GM12878 (cell line): ENCODE measurements around the gene DNAI7. TPM values are rescaled to one million over a fixed set of nuclear protein-coding genes. Genes with fewer than 3 reads are reported as not detected.

Experiments used
- ATF3 ChIP-seq: IDR thresholded peaks from 2 replicates; pipeline ENCODE4 v1.6.1; 2011; ENCODE audit warnings: low read depth, mild to moderate bottlenecking, low read length, moderate library complexity, borderline replicate concordance; ENCODE audit errors: extremely low read depth
- BRCA1 ChIP-seq: IDR thresholded peaks from 2 replicates; pipeline ENCODE4 v1.6.1; 2011; ENCODE audit warnings: low read depth, low read length, improper control_type of control experiment
- CBX5 ChIP-seq: sonication (generic); IDR thresholded peaks from 2 replicates; pipeline ENCODE4 v1.6.1; 2016; ENCODE audit warnings: low read depth, moderate library complexity, mild to moderate bottlenecking, inconsistent platforms
- CHD2 ChIP-seq: IDR thresholded peaks from 2 replicates; pipeline ENCODE4 v1.6.1; 2011; ENCODE audit warnings: low read depth, low read length, improper control_type of control experiment, borderline replicate concordance
- DPF2 ChIP-seq: fragments of 450-650 bp; IDR thresholded peaks from 2 replicates; pipeline ENCODE4 v1.6.1; 2017; ENCODE audit warnings: mild to moderate bottlenecking
- EED ChIP-seq: sonication (generic); IDR thresholded peaks from 2 replicates; pipeline ENCODE4 v1.6.1; 2016; ENCODE audit warnings: antibody characterized with exemption, low read depth
- ESRRA ChIP-seq: IDR thresholded peaks from 2 replicates; pipeline ENCODE4 v1.6.1; 2012; ENCODE audit warnings: mild to moderate bottlenecking, low read length, improper control_type of control experiment
- ETV6 ChIP-seq, 2 experiments: fragments of 450-650 bp in 1 of 2; IDR thresholded peaks in 1 of 2; conservative IDR thresholded peaks in 1 of 2; 2 replicates each; pipeline ENCODE4 v1.6.1; 2014; ENCODE audit warnings: antibody characterized with exemption in 1 of 2, borderline replicate concordance in 1 of 2, low read depth in 1 of 2, mild to moderate bottlenecking in 1 of 2, moderate library complexity in 1 of 2
- FOS ChIP-seq: IDR thresholded peaks from 3 replicates; pipeline ENCODE4 v1.6.1; 2011; ENCODE audit warnings: borderline replicate concordance; ENCODE audit not compliant: insufficient read length; ENCODE audit errors: extremely low read depth
- FOXK2 ChIP-seq: fragments of 450-650 bp; IDR thresholded peaks from 2 replicates; pipeline ENCODE4 v1.6.1; 2017; ENCODE audit warnings: mild to moderate bottlenecking, moderate library complexity
- FOXM1 ChIP-seq: IDR thresholded peaks from 2 replicates; pipeline ENCODE4 v1.6.1; 2012; ENCODE audit warnings: low read depth, mild to moderate bottlenecking, inconsistent platforms, low read length, moderate library complexity
- GATAD2B ChIP-seq: fragments of 450-650 bp; conservative IDR thresholded peaks from 2 replicates; pipeline ENCODE4 v1.6.1; 2017; ENCODE audit warnings: low read depth, mild to moderate bottlenecking, moderate library complexity
- HDAC2 ChIP-seq: fragments of 200-600 bp; sonication (generic); IDR thresholded peaks from 2 replicates; pipeline ENCODE4 v1.6.1; 2017
- HDGF ChIP-seq: fragments of 450-650 bp; IDR thresholded peaks from 2 replicates; pipeline ENCODE4 v1.6.1; 2016; ENCODE audit warnings: antibody characterized with exemption
- IRF3 ChIP-seq: fragments of 450-650 bp; IDR thresholded peaks from 2 replicates; pipeline ENCODE4 v1.6.1; 2014; ENCODE audit warnings: mild to moderate bottlenecking
- IRF4 ChIP-seq: IDR thresholded peaks from 2 replicates; pipeline ENCODE4 v1.6.1; 2011; ENCODE audit warnings: low read depth, low read length
- KAT2A ChIP-seq: conservative IDR thresholded peaks from 2 replicates; pipeline ENCODE4 v1.6.1; 2011; ENCODE audit warnings: low read depth, low read length; ENCODE audit not compliant: control insufficient read depth
- KDM1A ChIP-seq: fragments of 200-600 bp; sonication (generic); IDR thresholded peaks from 2 replicates; pipeline ENCODE4 v1.6.1; 2016; ENCODE audit warnings: borderline replicate concordance
- KLF5 ChIP-seq: fragments of 450-650 bp; IDR thresholded peaks from 2 replicates; pipeline ENCODE4 v1.6.1; 2014; ENCODE audit warnings: mild to moderate bottlenecking; ENCODE audit not compliant: partially characterized antibody
- MEF2A ChIP-seq: IDR thresholded peaks from 2 replicates; pipeline ENCODE4 v1.6.1; 2011; ENCODE audit warnings: low read depth, mild to moderate bottlenecking, low read length, moderate library complexity; ENCODE audit not compliant: insufficient read depth
- MTA2 ChIP-seq: fragments of 450-650 bp; IDR thresholded peaks from 2 replicates; pipeline ENCODE4 v1.6.1; 2016; ENCODE audit warnings: low read depth, mild to moderate bottlenecking, moderate library complexity
- MYC ChIP-seq: IDR thresholded peaks from 2 replicates; pipeline ENCODE4 v1.6.1; 2011; ENCODE audit warnings: mild to moderate bottlenecking, low read length, moderate library complexity, inconsistent platforms; ENCODE audit not compliant: insufficient read depth, insufficient replicate concordance, insufficient read length, severe bottlenecking
- PAX5 ChIP-seq: IDR thresholded peaks from 2 replicates; pipeline ENCODE4 v1.6.1; 2011; ENCODE audit warnings: low read depth, low read length, borderline replicate concordance
- POLR2AphosphoS2 ChIP-seq: IDR thresholded peaks from 2 replicates; pipeline ENCODE4 v1.6.1; 2011; ENCODE audit warnings: low read depth, mild to moderate bottlenecking, low read length, improper control_type of control experiment, moderate library complexity
- RAD51 ChIP-seq: fragments of 450-650 bp; IDR thresholded peaks from 2 replicates; pipeline ENCODE4 v1.6.1; 2016; ENCODE audit warnings: moderate library complexity, mild to moderate bottlenecking, inconsistent platforms
- RBBP5 ChIP-seq: fragments of 200-600 bp; sonication (generic); conservative IDR thresholded peaks from 2 replicates; pipeline ENCODE4 v1.6.1; 2016
- RUNX3 ChIP-seq: IDR thresholded peaks from 2 replicates; pipeline ENCODE4 v1.6.1; 2012; ENCODE audit warnings: low read length, inconsistent platforms
- SMAD5 ChIP-seq: IDR thresholded peaks from 2 replicates; pipeline ENCODE4 v1.6.1; 2016; ENCODE audit warnings: antibody characterized with exemption, low read depth
- SUPT20H ChIP-seq: IDR thresholded peaks from 2 replicates; pipeline ENCODE4 v1.6.1; 2011; ENCODE audit warnings: low read depth, mild to moderate bottlenecking, low read length, moderate library complexity, borderline replicate concordance; ENCODE audit not compliant: control insufficient read depth
- TARDBP ChIP-seq: IDR thresholded peaks from 2 replicates; pipeline ENCODE4 v1.6.1; 2016; ENCODE audit warnings: borderline replicate concordance
- TBL1XR1 ChIP-seq: IDR thresholded peaks from 2 replicates; pipeline ENCODE4 v1.6.1; 2012; ENCODE audit warnings: low read depth, low read length, improper control_type of control experiment
- YY1 ChIP-seq: IDR thresholded peaks from 2 replicates; pipeline ENCODE4 v1.6.1; 2011; ENCODE audit warnings: low read depth, mild to moderate bottlenecking, low read length
- ZBED1 ChIP-seq: IDR thresholded peaks from 2 replicates; pipeline ENCODE4 v1.6.1; 2016; ENCODE audit warnings: borderline replicate concordance
- polyA plus RNA-seq, 11 experiments: library from polyadenylated mRNA; depleted of rRNA in 4 of 11; unstranded in 6 of 11; stranded (reverse) in 5 of 11; fragments of >200 nt; fragmentation: Nextera tagmentation in 4 of 11; fragmentation: Illumina TruSeq in 1 of 11; extraction: Ambion mirVana in 4 of 11; extraction: Trizol in 1 of 11; gene quantifications; 1 replicate in 1 of 11; 2 replicates in 10 of 11; pipeline versions ENCODE4 v1.2.1 to v1.2.3, GENCODE V29; 2011 to 2016; ENCODE audit warnings: inconsistent platforms in 2 of 11, missing spikeins in 2 of 11, low read depth in 1 of 11
- total RNA-seq, 4 experiments: library from RNA; depleted of rRNA in 3 of 4; stranded (reverse); fragments of >200 nt in 3 of 4; fragmentation: Illumina TruSeq in 1 of 4; extraction: Trizol in 1 of 4; gene quantifications; 2 replicates each; pipeline versions ENCODE4 v1.2.1 to v1.2.3, GENCODE V29; 2013 to 2021

Gene DNAI7
- total and polyA plus RNA-seq, 10 of the 15 experiments (the other 5 are each of a cell fraction or from before 2014, with no cell fraction given) = 0.05 to 0.48 (median 0.13) TPM; not detected in 4

GRCh38 chr12:25195056-25195971, at the start of gene DNAI7, which contains the start of gene ETFRF1 (continued):
- TF ChIP-seq RAD51 (no peak), FOS (no peak), KAT2A (no peak), YY1 (0 out of 2 replicates have a peak, but pooled peaks have one; percentile 13), TBL1XR1 (no peak), MEF2A (0 out of 2 replicates have a peak, but pooled peaks have one; percentile 19), EED (no peak), KDM1A (no peak), RUNX3 (peak; percentile 88), IRF3 (no peak), HDGF (peak; percentile 91), RBBP5 (no peak), BRCA1 (no peak), ATF3 (peak; percentile 15; the same call in 1 of the 2 replicates), ESRRA (no peak), MYC (no peak), MTA2 (no peak), SMAD5 (peak; percentile 65; the same call in 1 of the 2 replicates), DPF2 (0 out of 2 replicates have a peak, but pooled peaks have one; percentile 48), TARDBP (no peak), ETV6 (conservative IDR thresholded peaks at IDR 0.05 in 1 of 2, IDR thresholded peaks at IDR 0.05 in 1 of 2; ENCODE audit: borderline replicate concordance in 1 of 2, low read depth in 1 of 2) (no peak), POLR2AphosphoS2 (0 out of 2 replicates have a peak, but pooled peaks have one; percentile 65), FOXM1 (0 out of 2 replicates have a peak, but pooled peaks have one; percentile 40), IRF4 (no peak), CBX5 (no peak; the same call in 1 of the 2 replicates), FOXK2 (no peak), SUPT20H (no peak), KLF5 (no peak), CHD2 (peak; percentile 61; the same call in 1 of the 2 replicates), PAX5 (no peak; the same call in 1 of the 2 replicates), ZBED1 (no peak), HDAC2 (no peak), GATAD2B (peak; percentile 34; the same call in 1 of the 2 replicates)
